Smooth muscle cell of the brain vasculature (primary cell): ENCODE data around the gene KCTD5.

Source experiments
- DNase-seq: peaks from one replicate; pipeline ENCODE4 v3.0.0-alpha.2; 2012; ENCODE audit warnings: low read depth, low spot score

The KCTD5 gene

DNA sequence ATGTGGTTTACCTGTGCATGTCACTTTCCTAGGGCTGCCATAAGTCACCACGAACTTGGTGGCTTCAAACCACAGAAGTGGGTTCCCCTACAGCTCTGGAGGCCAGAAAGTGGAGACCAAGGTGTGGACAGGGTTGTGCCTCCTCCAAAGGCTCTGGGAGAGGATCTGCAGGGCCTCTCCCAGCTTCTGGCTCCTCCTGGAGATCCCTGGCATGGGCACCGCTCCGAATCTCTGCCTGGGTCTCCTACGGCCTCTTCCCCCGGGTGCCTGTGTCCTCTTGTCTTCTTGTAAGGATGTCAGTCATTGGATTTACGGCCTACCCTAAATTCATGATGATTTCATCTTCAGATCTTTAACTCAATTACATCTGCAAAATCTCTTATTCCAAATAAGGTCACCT is 67.6 kb downstream of the KCTD5 start:
- no peak for DNase-seq

DNA sequence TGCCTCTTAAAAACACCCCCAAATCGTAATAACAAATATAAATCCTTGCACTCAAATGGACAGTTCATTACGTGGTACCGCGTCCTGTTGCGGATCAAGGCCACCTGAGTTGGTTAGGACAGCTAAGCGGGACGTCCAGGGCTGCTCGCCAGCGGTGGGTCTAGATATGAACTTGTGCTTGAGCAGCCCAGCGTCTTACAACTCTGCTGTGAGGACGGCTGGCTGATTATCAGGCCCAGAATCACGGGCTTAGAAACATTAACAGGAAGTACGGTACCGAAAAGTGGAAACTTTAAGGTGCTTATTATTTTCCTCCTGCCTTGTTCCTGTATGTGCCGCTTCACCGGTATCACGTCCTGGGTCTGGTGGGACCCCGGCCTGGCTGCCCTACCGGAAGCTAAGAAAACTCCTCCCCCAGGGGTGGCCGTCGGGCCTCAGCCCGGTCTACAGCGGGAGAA is 69.3 kb downstream of the KCTD5 start:
- DNase-seq, result no peak

DNA sequence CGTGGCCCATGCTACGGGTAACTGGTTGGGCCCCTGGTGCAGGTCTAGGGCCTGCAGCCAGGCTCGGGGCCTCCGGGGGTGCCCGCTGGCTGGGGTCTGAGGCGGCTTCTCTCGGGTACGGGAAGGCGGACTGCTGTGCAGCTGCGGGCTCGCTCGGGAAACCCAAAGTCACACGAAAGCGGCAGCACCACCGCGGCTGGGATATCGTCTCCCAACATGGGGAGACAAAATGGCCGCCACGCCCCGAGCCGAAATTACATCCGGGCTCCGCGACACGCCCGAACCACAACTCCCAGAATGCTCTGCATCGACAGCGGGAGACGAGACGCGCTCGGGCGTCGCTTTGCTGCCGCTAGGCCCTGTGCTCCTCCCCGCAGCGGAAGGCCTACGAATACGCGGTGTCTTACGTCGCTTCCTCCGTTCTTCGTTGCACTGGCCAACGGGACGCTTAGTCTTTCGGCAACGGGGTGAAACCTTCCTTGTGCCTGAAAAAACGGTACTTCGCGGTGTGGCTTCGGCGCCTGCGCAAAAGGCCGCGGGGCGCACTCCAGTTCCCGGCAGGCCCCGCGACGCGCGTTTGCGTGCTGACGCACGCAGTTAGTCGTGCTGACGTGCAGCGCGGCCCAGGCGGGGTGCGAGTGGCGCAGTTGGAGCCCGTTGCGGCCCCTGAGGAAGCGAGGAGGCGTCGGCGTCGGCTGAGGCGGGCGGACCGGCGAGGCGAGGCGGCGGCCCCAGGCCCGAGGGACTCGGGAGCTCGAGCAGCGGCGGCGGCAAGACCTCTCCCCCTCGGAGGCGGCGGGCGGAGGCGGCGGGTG is 69.9 kb downstream of the KCTD5 start, which contains the start of gene SRRM2:
Gene SRRM2, plus strand, starts transcription at position 604 of the 815 bp plus-strand sequence. CDS start 3,727 bp downstream, outside the sequence.
- peak; percentile 96 for DNase-seq

GRCh38 chr16:2752850-2753732 is 70.8 kb downstream of the KCTD5 start:
- DNase-seq, result no peak

- DNase-seq, result no peak
Measured at GRCh38 chr16:2753733-2754020, 71.4 kb downstream of the KCTD5 start.

DNA sequence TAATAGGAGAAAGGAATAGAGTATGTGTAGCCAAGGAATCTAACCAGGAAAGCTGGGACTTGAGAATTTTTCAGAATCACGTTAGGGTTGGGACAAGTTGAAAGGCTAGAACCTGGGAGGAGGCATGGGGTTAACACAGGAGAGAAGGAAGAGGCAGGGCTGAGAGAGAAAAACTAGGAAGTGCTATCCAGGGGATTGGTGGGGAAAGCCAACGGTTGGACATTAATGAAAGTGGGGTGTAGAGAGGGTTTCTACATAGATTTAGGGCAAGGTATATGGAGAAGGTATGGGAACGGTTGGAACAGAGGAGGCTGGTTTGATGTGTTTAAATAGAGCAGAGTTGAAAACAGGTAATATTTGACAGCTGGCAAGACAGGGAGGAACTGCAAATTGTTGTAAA is 72.8 kb downstream of the KCTD5 start:
- DNase-seq, result no peak

- no peak for DNase-seq
Measured at GRCh38 chr16:2756288-2757015, 74.1 kb downstream of the KCTD5 start.

- DNase-seq, result no peak
Measured at GRCh38 chr16:2757344-2757743, 75.0 kb downstream of the KCTD5 start.
